GM18498 (cell line): ENCODE measurements around the gene HOMER3.
A peak's percentile ranks its signal among the peaks of the same experiment; 100 is the strongest.

Experiments
- ATAC-seq: cut with Tn5 transposase; IDR thresholded peaks from one replicate; pipeline ENCODE4 v1.9.1; 2021; ENCODE audit warnings: mild to moderate bottlenecking, moderate library complexity; ENCODE audit not compliant: unreplicated experiment

Gene HOMER3

DNA sequence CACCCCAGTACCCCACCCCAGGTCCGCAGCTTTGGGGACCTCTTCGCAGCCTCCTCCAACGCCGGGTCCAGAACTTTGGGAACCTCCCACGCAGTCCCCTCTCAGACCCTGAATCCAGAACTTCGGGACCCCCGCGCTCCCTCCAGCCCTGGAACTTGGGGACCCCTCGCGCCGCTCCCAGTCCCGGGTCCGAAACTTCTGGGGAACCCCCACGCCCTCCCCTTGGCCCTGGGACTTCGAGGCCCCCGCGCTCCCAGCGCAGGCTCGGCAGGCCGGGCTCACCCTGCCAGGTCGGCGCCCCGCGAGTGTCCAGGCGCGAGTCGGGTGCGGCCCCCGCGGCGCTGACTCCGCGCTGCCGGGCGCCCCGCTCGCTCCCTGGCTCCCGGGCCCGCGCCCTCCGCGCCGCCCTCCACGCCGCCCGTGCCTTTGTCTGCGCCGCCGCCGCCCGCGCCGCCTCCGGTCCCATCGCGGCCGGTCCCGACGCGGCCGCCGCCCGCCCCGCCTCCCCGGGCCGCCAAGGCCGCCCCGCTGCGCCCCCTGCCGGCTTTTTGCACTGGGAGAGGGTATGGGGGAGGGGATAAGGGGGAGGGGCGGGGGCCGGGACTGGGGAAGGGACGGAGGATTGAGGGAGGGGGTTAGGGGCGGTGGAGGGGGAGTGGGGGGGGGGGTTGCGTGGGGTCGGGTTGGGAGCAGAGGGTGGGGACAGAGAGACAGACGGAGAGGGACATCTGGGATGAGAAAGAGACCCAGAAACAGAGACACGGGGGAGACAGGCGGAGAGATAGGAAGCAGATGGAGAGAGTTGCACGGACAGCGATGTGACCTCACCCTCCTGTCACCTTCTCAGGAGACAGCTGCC, at the start of gene HOMER3:
Gene HOMER3 (minus strand): TSS at position 449 of the 859 bp plus-strand sequence. CDS start 2,235 bp downstream, outside the sequence.
- ATAC-seq: peak; percentile 50

DNA sequence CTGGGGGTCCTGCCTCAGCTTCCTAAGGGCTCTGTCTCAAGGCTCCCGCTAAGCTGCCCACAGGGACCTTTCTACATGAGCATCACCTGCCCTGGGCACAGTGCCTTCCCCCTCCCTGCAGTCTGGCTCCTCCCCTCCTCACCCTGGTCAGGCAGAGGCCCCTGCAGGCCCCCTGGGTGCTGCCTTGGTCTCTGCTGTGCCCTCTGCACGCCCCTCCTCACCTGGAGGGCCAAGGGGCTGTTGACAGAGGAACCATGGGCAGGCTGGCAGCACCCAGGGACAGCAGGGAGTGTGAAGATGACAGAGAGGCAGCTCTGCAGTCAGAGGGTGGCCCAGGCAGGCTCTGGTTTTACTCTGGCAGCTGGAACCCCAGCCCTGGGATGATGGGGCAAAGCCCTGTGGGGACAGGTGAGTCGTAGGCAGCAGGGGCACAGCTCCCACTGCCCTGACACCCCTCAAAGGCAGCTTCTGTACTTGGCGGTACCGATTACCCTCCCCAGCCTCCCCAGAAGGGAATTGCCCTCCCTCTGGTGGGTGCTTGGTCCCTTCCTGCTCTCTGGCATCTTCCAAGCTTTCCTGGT, 49.2 kb upstream of the HOMER3 start:
- ATAC-seq: no peak

DNA sequence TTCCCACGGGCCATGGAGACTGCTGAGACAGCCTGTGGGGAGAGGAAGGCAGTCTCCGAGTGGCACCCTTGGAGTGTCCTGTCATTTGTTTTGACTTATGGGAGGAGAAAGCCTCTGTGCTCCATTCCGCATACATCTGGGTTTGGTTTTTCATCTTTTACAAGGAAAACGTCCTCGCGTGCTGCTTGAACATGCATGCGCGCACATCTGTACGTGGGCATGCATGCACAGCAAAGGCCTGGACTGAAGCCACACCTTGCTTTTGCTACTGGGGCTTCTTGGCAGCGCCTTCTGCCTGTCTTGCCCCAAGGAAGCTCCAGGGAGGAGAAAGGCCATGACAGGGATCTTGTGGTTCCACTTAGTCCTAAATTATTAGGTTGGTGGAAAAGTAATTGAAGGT, 48.3 kb upstream of the HOMER3 start:
- no peak for ATAC-seq

DNA sequence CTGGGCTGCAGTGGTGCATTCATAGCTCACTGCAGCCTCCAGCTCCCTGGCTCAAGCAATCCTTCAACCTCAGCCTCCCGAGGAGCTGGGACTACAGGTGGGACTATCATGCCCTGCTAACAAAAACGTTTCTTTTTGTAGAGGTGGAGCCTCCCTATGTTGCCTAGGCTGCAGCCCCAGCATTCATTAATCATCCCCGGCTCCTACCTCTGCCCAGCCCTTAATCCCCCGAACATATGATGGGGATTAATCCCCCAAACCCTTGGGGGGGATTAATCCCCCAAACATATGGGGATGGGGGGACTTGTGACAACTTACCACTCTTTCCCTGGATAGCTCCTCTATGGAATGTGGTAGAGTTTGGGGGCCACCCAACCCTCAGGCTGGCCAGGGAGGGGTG, 46.4 kb upstream of the HOMER3 start:
- no peak for ATAC-seq

DNA sequence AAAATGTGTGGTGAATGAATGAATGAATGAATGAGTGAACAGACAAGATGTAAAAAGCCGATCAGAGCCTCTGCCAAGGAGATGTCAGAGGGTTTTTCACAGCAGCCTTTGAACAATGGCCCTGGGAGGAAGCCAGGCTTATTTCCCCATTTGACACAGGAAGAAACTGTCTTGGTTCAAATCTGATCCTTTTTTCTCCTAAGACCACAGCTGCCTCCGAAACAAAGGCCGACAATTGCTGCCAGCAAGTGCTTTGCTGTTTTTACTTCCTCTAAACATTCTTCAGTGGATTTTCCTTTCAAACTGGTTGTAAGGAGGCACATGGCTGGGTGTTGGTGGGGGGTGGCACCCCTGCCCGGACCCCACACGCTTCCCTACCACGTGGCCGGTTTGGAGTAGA, 44.2 kb upstream of the HOMER3 start:
- no peak for ATAC-seq

DNA sequence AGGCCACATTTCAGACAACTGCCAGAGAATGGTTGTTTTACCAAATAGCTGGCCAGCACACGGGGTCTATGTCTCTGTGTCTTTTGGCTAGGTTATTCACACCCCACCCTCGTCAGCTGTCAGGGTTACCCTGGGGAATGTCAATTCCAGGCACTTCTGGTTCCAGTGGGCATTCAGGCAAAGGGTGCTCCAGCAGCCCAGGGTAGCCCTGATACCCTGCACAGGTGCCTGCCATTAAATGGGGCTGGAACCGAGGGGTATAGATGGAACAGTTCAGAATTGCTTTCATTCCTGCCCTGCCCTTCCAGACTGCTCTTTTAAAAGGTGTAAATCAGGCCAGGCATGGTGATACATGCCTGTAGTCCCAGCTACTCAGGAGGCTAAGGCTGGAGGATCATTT, 43.2 kb upstream of the HOMER3 start:
- no peak for ATAC-seq

DNA sequence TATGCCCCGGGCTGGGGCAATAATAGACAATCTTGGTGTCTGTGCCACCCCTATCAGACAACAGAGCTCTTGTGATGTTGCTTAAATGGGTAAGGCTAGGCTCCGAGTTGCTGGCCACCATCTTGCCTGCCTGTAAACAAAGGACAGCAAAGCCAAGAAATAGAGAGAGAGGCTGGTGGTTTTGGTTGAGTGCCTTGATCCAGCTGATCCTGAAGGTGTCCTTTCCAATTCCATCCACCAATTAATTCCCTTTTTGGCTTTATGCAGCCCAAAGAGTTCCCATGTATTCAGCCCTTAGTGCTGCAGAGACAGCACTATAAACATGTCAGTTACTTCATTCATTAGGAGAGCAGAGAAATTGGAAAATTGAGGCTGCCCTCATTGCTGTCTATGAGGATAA, 41.7 kb upstream of the HOMER3 start:
- ATAC-seq: no peak

DNA sequence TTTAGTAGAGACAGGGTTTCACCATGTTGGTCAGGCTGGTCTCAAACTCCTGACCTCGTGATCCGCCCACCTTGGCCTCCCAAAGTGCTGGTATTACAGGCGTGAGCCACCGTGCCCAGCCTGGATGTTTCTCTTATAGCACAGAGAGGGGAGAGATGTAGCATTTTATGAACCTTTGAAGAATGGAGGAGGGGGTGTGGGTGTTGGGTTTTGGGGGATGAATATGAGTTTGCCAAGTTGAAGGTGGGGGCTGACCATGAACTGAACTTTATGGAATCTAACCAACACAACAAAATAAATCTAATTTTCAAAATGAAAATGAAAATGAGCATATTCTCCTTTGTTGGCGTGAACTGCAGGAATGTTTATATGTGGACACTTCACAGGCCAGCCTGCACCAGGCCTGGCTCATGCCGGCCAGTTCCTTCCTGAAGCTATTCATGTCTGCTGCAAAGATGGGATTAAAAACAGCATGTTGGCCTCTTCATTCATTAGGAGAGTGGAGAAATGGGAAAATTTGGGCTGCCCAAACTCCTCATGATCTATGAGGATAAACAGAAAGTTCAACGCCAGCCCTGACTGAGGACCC, 39.5 kb upstream of the HOMER3 start:
- ATAC-seq: no peak

DNA sequence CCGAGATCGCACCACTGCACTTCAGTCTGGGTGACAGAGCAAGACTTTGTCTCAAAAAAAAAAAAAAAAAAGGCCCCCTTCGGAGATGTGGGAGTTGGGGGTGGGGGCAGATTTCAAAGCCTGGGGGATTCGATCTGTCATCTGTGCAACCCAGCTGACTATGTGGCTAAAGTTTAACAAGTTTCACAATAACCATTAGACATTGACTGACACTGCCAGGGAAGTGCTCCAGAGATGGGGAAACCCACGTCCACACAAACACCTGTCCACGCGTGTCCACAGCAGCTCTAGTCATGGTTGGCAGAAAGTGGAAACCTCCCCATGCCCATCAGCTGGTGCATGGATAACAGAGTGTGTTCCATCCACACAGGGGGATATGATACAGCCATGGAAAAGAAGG, 37.6 kb upstream of the HOMER3 start:
- ATAC-seq: no peak

DNA sequence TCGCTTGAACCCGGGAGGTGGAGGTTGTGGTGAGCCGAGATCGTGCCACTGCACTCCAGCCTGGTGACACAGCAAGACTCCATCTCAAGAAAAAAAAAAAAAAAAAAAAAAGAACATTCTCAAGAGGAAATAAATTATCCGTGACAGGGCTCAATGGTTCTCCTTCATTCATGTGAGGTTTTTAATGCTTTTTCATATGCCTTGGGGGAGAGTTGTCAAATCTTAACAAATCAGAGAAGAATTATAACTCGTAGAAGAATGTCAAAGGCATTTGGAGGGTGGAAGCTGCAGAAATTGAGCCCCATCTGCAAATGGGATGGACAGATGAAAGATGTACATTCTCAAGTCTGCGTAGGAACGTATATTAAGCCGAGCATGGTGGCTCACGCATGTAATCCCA, 34.9 kb upstream of the HOMER3 start:
- no peak for ATAC-seq

DNA sequence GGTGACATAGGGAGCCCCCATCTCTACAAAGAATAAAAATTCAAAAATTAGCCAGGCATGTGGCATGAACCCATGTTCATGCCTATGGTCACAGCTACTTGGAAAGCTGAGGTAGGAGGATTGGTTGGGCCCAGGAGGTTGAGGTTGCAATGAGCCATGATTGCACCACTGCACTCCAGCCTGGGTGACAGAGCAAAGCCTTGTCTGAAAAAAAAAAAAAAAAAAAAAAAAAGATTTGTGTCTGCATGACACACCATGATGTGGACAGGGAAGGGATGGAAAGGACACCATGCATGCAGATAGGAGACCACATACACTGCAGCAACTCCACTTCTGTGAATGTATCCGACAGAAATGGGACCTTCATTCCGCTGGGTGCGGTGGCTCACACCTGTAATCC, 34.0 kb upstream of the HOMER3 start:
- ATAC-seq: no peak

DNA sequence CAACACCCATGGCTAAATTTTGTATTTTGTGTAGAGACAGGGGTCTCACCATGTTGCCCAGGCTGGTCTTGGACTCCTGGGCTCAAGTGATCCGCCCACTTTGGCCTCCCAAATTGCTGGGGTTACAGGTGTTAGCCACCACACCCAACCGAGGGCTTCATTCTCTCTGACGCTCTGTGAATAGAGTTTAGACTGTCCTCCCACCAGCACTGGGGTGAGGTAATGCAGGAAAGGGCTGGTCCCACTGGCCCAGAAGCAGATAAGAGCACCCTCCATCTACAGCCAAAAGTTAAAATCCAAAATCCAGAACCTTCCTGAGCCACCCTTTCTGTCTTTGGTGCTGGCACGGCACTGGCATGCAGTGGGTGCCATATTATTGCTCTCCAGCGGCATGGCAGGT, 31.8 kb upstream of the HOMER3 start:
- no peak for ATAC-seq

DNA sequence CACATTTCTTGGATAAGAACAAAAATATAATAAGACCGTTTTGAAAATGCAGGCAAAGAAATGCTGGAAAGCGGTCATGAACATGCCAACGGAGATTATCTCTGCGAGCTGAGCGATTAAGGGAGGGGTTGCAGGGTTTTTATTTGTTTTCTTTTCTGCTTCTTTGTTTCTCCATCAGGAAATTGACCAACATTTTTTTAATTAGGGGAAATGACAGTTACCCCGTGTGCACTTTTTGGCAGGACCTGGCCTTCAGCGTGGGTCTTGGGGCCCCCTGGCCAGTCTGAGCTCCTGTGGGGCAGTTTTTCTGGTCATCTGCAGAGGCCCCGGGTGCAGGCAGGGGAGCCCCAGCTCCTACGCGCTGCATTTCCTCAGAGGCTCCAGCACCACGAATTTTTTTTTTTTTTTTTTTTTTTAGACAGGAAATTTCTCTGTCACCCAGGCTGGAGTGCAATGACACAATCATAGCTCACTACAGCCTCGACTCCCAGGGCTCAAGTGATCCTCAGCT, 31.3 kb upstream of the HOMER3 start:
- ATAC-seq: no peak

DNA sequence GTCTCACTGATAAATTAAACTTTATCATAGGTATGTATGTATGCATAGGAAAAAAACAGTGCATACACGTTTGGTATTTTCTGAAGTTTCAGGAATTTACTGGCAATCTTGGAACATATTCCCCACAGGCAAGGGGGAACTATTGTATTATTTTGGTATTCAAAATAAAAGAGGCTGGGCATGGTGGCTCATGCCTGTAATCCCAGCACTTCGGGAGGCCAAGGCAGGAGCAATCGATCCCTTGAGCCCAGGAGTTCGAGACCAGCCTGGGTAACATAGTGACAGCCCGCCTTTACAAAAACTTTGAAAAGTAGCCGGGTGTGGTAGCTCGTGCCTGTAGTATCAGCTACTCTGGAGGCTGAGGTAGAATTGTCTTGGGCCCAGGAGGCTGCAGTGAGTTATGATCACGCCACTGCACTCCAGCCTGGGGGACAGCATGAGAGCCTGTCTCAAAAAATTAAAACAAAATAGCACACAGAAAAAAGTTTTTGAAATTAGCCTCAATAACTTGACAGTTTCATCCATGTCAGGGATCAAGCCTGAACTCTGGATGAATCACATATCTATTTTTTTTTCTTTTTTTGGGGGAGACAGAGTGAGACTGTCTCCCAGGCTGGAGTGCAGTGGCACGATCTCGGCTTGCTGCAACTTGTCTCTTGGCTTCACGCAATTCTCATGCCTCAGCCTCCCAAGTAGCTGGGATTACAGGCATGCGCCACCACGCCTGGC, 29.1 kb upstream of the HOMER3 start:
- no peak for ATAC-seq

DNA sequence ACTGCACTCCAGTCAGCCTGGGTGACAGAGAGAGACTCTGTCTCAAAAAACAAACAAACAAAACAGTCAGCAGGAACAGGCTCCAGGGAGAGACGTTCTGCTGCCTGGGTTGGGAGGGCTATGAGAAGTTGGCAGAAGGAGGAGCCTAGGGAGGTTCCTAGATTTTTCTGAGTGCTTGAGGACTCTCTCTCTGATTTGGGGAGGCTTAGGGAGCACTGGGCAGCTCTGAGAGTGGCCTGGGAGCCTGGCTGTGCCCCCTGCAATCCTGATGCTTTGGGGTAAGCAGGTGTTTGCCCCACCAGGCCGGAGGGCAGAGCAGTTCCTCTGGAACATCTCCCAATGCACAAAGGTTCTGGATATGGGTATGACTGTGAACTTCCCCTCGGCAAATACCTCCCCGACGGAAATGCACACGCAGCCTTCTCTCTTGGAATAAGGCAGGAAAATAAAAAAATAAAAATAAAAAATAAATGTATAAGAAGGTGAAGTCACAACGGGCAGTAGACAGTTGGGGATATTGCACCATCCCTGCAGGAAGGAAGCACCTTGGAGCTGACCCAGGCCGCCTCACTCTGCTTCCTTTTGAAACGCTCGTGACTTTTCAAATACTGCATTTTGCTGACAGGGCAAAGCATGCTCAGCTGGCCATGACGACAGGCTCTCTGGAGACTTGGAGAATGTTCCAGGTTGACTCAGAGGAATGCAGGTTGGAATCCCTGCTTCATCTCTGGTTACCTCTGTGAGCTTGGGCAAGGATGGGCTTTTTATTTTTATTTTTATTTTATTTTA, 26.5 kb upstream of the HOMER3 start:
- ATAC-seq: no peak

DNA sequence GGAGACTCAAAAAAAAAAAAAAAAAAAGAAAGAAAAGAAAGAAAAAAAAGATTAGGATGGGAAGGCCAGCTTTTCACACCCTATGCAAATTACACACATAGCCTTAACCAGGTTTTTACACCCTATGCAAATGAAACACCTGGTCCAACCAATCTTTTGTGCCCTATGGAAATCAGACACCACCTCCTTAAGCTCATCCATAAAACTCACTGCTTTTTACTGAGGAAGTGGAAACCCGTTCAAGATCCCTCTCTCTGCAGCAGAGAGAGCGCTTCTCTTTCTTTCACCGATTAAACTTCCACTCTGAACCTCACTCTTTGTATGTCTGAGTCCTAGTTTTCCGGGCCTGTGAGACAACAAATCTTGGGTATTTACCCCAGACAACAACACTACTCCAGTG, 25.3 kb upstream of the HOMER3 start:
- no peak for ATAC-seq

DNA sequence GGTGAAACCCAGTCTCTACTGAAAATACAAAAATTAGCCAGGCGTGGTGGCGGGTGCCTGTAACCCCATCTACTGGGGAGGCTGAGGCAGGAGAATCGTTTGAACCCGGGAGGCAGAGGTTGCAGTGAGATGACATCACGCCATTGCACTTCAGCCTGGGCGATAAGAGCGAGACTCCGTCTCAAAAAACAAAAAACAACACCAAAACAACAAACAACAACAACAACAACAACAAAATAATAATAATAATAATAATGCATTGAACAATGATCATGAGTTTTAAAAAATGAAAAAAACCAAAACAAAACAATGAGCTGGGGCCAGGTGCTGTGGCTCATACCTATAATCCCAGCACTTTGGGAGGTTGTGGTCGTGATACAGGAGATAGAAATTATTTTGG, 23.1 kb upstream of the HOMER3 start:
- ATAC-seq: no peak

DNA sequence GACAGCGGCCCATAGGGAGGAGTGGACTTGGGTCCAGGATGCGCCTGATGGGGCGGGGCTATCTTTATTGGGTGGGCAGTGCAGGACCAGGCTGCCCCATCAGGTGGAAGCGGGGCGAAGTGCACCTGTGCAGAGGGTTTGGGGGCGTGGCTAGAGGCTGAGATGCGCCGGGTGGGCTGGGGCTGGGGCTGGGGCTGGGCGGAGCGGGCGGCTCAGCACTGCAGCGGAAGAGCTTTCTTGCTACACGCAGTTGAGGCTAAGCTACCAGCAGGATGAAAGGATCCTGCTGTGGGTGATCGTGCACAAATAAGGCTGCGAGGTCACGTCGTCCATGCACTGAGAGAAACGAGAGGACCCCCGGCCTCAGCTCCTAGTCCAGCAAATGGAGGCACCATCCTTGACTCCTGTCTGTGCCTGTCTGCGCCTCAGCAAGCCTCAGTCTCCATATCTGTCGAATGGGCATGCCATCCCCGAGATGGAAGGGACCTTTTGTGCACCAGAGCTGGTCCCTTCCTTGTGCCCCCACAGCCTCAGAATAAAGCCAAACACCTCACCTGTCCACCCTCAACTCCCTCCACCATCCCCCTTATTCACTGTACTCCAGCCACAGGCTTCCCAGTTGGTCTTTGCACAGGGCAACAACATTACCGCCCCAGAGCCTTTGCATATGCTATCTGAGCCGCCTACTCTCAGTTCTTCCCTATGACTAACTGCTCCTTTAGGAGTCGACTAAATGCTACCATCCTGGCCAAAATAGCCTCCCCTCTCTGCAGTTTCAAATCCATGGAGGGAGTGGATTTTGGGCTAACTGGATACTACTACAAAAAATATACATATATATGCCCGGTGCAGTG, 21.0 kb upstream of the HOMER3 start:
- ATAC-seq: no peak

DNA sequence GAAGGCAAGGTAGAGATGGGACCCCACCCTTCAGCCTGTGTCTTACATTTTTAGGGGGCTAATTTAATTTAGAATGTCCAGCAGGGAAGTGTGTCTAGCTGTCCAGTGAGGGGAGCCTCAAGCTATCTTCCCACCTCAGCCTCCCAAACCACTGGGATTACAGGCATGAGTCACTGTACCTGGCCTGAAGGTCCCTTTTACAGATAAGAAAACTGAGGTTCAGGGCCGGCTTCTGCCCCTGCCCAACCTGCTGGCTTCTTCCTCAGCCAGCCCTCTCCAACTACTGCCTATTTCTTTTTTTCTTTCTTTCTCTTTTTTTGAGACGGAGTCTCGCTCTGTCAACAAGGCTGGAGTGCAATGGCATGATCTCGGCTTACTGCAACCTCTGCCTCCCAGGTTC, 19.4 kb upstream of the HOMER3 start:
- ATAC-seq: no peak

DNA sequence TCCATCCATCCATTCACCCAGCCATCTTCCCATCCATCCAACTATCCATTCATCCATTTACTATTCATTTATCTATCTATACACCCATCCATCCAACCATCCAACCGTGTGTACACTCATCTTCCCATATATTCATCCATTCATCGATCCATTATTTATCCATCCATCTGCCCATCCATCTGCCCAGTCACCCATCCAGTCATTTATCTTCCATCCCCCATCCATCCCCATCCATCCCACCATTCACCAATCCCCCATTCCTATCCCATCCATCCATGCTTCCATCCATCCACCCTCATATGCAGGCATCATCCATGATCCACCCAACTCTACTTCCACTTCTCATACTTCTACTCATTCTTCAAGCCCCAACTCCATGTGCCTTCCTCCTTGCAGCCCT, 14.0 kb upstream of the HOMER3 start:
- no peak for ATAC-seq
